ENCODE measurements around the gene TGFBR1.

- TF ChIP-seq CTCF (IDR thresholded peaks at IDR 0.05 in 8 of 11, conservative IDR thresholded peaks at IDR 0.05 in 3 of 11): no peak
- no peak for TF ChIP-seq POLR2AphosphoS5 (IDR thresholded peaks at IDR 0.05)
- TF ChIP-seq POLR2A (IDR thresholded peaks at IDR 0.05): no peak
Observed at GRCh38 chr9:99076030-99076429, 28.9 kb upstream of the TGFBR1 start.
